Liver (tissue), 9 donors: ENCODE measurements around the gene SLC4A7. TPM values are rescaled to one million over a fixed set of nuclear protein-coding genes. Genes with fewer than 3 reads are reported as not detected.

Experiments
- DNase-seq: peaks from one replicate; pipeline ENCODE4 v3.0.0-alpha.2; 2017; ENCODE audit warnings: low spot score
- H3K27ac ChIP-seq, 2 donors: one replicate each; pipeline ENCODE4 v1.7.0; 2013; ENCODE audit warnings: inconsistent platforms in 2 of 2, low read length in 2 of 2, control low read depth in 1 of 2, low read depth in 1 of 2, mild to moderate bottlenecking in 1 of 2
- H3K27me3 ChIP-seq, 4 donors: one replicate each; pipeline versions ENCODE4 v1.6.1 to v1.7.0; 2013; ENCODE audit warnings: low read length in 3 of 4, inconsistent platforms in 1 of 4, mild to moderate bottlenecking in 1 of 4, moderate library complexity in 1 of 4; ENCODE audit not compliant: control insufficient read depth in 4 of 4, insufficient read depth in 4 of 4
- H3K36me3 ChIP-seq, 4 donors: one replicate each; pipeline versions ENCODE4 v1.6.1 to v1.7.0; 2013; ENCODE audit warnings: low read length in 3 of 4, mild to moderate bottlenecking in 3 of 4, low read depth in 1 of 4, moderate library complexity in 1 of 4; ENCODE audit not compliant: control insufficient read depth in 4 of 4, insufficient read depth in 3 of 4
- H3K4me1 ChIP-seq, 4 donors: one replicate each; pipeline versions ENCODE4 v1.6.1 to v1.7.0; 2013; ENCODE audit warnings: low read length in 3 of 4, mild to moderate bottlenecking in 3 of 4, moderate library complexity in 1 of 4; ENCODE audit not compliant: control insufficient read depth in 4 of 4, insufficient read depth in 4 of 4
- H3K4me3 ChIP-seq, 3 donors: one replicate each; pipeline versions ENCODE4 v1.6.1 to v1.7.0; 2013; ENCODE audit warnings: low read length in 3 of 3, control low read depth in 1 of 3, low read depth in 1 of 3, mild to moderate bottlenecking in 1 of 3
- H3K9ac ChIP-seq, 2 donors: one replicate each; pipeline ENCODE4 v1.7.0; 2013; ENCODE audit warnings: low read length in 2 of 2, mild to moderate bottlenecking in 2 of 2, moderate library complexity in 2 of 2, control low read depth in 1 of 2, low read depth in 1 of 2
- H3K9me3 ChIP-seq, 4 donors: one replicate each; pipeline versions ENCODE4 v1.6.1 to v1.7.0; 2013; ENCODE audit warnings: low read length in 3 of 4; ENCODE audit not compliant: control insufficient read depth in 4 of 4
- EGR1 ChIP-seq, 2 donors: IDR thresholded peaks; 2 replicates each; pipeline ENCODE4 v1.6.1; 2016 to 2018; ENCODE audit warnings: antibody characterized with exemption in 2 of 2, low read depth in 2 of 2
- FOXA1 ChIP-seq: IDR thresholded peaks from 2 replicates; pipeline ENCODE4 v1.6.1; 2016; ENCODE audit warnings: antibody characterized with exemption
- FOXA2 ChIP-seq: IDR thresholded peaks from 2 replicates; pipeline ENCODE4 v1.6.1; 2016; ENCODE audit warnings: antibody characterized with exemption
- GABPA ChIP-seq, 2 donors: IDR thresholded peaks in 1 of 2; conservative IDR thresholded peaks in 1 of 2; 2 replicates each; pipeline ENCODE4 v1.6.1; 2016; ENCODE audit warnings: antibody characterized with exemption in 2 of 2, mild to moderate bottlenecking in 1 of 2, moderate library complexity in 1 of 2
- HNF4A ChIP-seq, 2 donors: conservative IDR thresholded peaks; 2 replicates each; pipeline ENCODE4 v1.6.1; 2016; ENCODE audit warnings: antibody characterized with exemption in 2 of 2, mild to moderate bottlenecking in 2 of 2
- HNF4G ChIP-seq: IDR thresholded peaks from 2 replicates; pipeline ENCODE4 v1.6.1; 2016; ENCODE audit warnings: antibody characterized with exemption
- JUND ChIP-seq, 2 donors: IDR thresholded peaks; 2 replicates each; pipeline ENCODE4 v1.6.1; 2016; ENCODE audit warnings: antibody characterized with exemption in 2 of 2
- NR2F2 ChIP-seq: IDR thresholded peaks from 2 replicates; pipeline ENCODE4 v1.6.1; 2016; ENCODE audit warnings: antibody characterized with exemption
- RAD21 ChIP-seq, 2 donors: IDR thresholded peaks; 2 replicates each; pipeline ENCODE4 v1.6.1; 2016; ENCODE audit warnings: antibody characterized with exemption in 2 of 2, mild to moderate bottlenecking in 2 of 2
- REST ChIP-seq: IDR thresholded peaks from 2 replicates; pipeline ENCODE4 v1.6.1; 2016; ENCODE audit warnings: antibody characterized with exemption, mild to moderate bottlenecking
- RXRA ChIP-seq, 2 donors: IDR thresholded peaks; 2 replicates each; pipeline ENCODE4 v1.6.1; 2017 to 2018; ENCODE audit warnings: antibody characterized with exemption in 2 of 2, mild to moderate bottlenecking in 1 of 2
- SP1 ChIP-seq: IDR thresholded peaks from 2 replicates; pipeline ENCODE4 v1.6.1; 2018; ENCODE audit warnings: antibody characterized with exemption, mild to moderate bottlenecking
- TAF1 ChIP-seq: conservative IDR thresholded peaks from 2 replicates; pipeline ENCODE4 v1.6.1; 2016; ENCODE audit warnings: antibody characterized with exemption, mild to moderate bottlenecking
- YY1 ChIP-seq: IDR thresholded peaks from 2 replicates; pipeline ENCODE4 v1.6.1; 2016; ENCODE audit warnings: antibody characterized with exemption, mild to moderate bottlenecking
- ZBTB33 ChIP-seq: IDR thresholded peaks from 2 replicates; pipeline ENCODE4 v1.6.1; 2016; ENCODE audit warnings: antibody characterized with exemption
- WGBS: extraction: QIAGEN DNeasy Blood & Tissue Kit; methylation state at CpG from one replicate; pipeline ENCODE4 v1.1.7; 2013; 5-methylcytosine and 5-hydroxymethylcytosine counted together
- polyA plus RNA-seq, 2 donors: library from polyadenylated mRNA; stranded (reverse) in 1 of 2; unstranded in 1 of 2; fragments of 200-250 nt in 1 of 2; fragments of >200 nt in 1 of 2; fragmentation: Nextera tagmentation in 1 of 2; extraction: Ambion mirVana in 1 of 2; gene quantifications; one replicate each; pipeline versions ENCODE4 v1.2.1 to v1.2.3, GENCODE V29; 2013 to 2015
- total RNA-seq, 2 donors: library from RNA; depleted of rRNA; stranded (reverse); fragments of >200 nt; gene quantifications; one replicate each; pipeline ENCODE4 v1.2.3, GENCODE V29; 2014
- TF ChIP-seq, protein P1 (sequence below): IDR thresholded peaks from 2 replicates; pipeline ENCODE4 v1.6.1; 2016; ENCODE audit warnings: antibody characterized with exemption
- TF ChIP-seq, protein P2 (sequence below): fragments of 150-350 bp; IDR thresholded peaks from 2 replicates; pipeline ENCODE4 v1.5.1; 2017; ENCODE audit warnings: improper control_type of control experiment, low read depth, low read length; ENCODE audit not compliant: missing input control
- TF ChIP-seq, protein P3 (sequence below): IDR thresholded peaks from 2 replicates; pipeline ENCODE4 v1.6.1; 2016; ENCODE audit warnings: antibody characterized with exemption
- donor health status: healthy.
- donor health status: healthy.
- donor health status: healthy.
- donor health status: healthy.
- donor health status: healthy.

Gene SLC4A7
- total and polyA plus RNA-seq, 4 donors = 0.76 to 9.8 (median 4.1) TPM

- Histone ChIP-seq H3K27ac (peak overlapping the region; percentile 48 to 79), H3K27me3 (no peaks in the 10 kb centered on the region), H3K4me1 (peaks cover 0 to 41% (median 35%) of the 10 kb centered on the region in 4 donors), H3K36me3 (no peaks in the 10 kb centered on the region), H3K4me3 (no peak overlapping the region), H3K9ac (peak overlapping the region in 1 of 2 donors; percentile 12), H3K9me3 (no peaks in the 10 kb centered on the region)
- WGBS = 90% methylated on average over 2 of the region's 2 CpGs
- TF ChIP-seq RXRA (IDR thresholded peaks at IDR 0.05) (no peak), FOXA2 (no peak)
- TF ChIP-seq, protein P1, sequence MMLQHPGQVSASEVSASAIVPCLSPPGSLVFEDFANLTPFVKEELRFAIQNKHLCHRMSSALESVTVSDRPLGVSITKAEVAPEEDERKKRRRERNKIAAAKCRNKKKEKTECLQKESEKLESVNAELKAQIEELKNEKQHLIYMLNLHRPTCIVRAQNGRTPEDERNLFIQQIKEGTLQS = no peak
- DNase-seq = no peak
These were observed 139.1 kb downstream of the SLC4A7 start for GRCh38 chr3:27345045-27345444.

- Histone ChIP-seq H3K9me3 (no peaks in the 10 kb centered on the region), H3K4me1 (peaks cover 0 to 41% (median 35%) of the 10 kb centered on the region in 4 donors), H3K4me3 (no peak overlapping the region), H3K36me3 (no peaks in the 10 kb centered on the region), H3K9ac (no peak overlapping the region), H3K27ac (no peak overlapping the region), H3K27me3 (no peaks in the 10 kb centered on the region)
- TF ChIP-seq HNF4G = no peak
- no peak for TF ChIP-seq YY1
- no peak for TF ChIP-seq SP1
- TF ChIP-seq FOXA1 = no peak
- no peak for TF ChIP-seq HNF4A (conservative IDR thresholded peaks at IDR 0.05)
- TF ChIP-seq EGR1 (IDR thresholded peaks at IDR 0.05; ENCODE audit: low read depth in 2 of 2) = no peak
- no peak for TF ChIP-seq FOXA2
- TF ChIP-seq, protein P2, sequence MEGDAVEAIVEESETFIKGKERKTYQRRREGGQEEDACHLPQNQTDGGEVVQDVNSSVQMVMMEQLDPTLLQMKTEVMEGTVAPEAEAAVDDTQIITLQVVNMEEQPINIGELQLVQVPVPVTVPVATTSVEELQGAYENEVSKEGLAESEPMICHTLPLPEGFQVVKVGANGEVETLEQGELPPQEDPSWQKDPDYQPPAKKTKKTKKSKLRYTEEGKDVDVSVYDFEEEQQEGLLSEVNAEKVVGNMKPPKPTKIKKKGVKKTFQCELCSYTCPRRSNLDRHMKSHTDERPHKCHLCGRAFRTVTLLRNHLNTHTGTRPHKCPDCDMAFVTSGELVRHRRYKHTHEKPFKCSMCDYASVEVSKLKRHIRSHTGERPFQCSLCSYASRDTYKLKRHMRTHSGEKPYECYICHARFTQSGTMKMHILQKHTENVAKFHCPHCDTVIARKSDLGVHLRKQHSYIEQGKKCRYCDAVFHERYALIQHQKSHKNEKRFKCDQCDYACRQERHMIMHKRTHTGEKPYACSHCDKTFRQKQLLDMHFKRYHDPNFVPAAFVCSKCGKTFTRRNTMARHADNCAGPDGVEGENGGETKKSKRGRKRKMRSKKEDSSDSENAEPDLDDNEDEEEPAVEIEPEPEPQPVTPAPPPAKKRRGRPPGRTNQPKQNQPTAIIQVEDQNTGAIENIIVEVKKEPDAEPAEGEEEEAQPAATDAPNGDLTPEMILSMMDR = no peak
- no peak for TF ChIP-seq JUND (IDR thresholded peaks at IDR 0.05)
- TF ChIP-seq GABPA (IDR thresholded peaks at IDR 0.05 in 1 of 2, conservative IDR thresholded peaks at IDR 0.05 in 1 of 2) = no peak
- TF ChIP-seq NR2F2 = no peak
- TF ChIP-seq REST = no peak
- 53% methylated on average over 3 of the region's 3 CpGs for WGBS
- DNase-seq = no peak
These were observed 140.0 kb downstream of the SLC4A7 start for GRCh38 chr3:27344192-27344591.

GRCh38 chr3:27342267-27342666, 141.9 kb downstream of the SLC4A7 start:
- no peak overlapping the region for H3K27ac ChIP-seq
- H3K27me3 ChIP-seq = no peaks in the 10 kb centered on the region
- WGBS = 95% methylated on average over 1 of the region's 1 CpG
- peaks cover 0 to 41% (median 35%) of the 10 kb centered on the region in 4 donors for H3K4me1 ChIP-seq
- H3K36me3 ChIP-seq = no peaks in the 10 kb centered on the region
- no peak overlapping the region for H3K9ac ChIP-seq
- H3K9me3 ChIP-seq = no peaks in the 10 kb centered on the region
- DNase-seq = no peak
- H3K4me3 ChIP-seq = no peak overlapping the region
- TF ChIP-seq NR2F2 (no peak), RXRA (IDR thresholded peaks at IDR 0.05) (no peak), ZBTB33 (no peak), SP1 (no peak), TAF1 (no peak), EGR1 (IDR thresholded peaks at IDR 0.05; ENCODE audit: low read depth in 2 of 2) (no peak), HNF4G (no peak), GABPA (IDR thresholded peaks at IDR 0.05 in 1 of 2, conservative IDR thresholded peaks at IDR 0.05 in 1 of 2) (no peak), RAD21 (IDR thresholded peaks at IDR 0.05) (no peak), HNF4A (conservative IDR thresholded peaks at IDR 0.05) (no peak), FOXA1 (no peak)
- TF ChIP-seq, protein P3, sequence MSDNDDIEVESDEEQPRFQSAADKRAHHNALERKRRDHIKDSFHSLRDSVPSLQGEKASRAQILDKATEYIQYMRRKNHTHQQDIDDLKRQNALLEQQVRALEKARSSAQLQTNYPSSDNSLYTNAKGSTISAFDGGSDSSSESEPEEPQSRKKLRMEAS = no peak
- TF ChIP-seq, protein P2 = no peak
